RWPE2 (cell line): Measurements from ENCODE around the gene PIP5K1A.

Experiments
- ATAC-seq: fragments of 200-7000 bp; cut with Tn5 transposase; 3 replicates; pipeline ENCODE4 v1.9.1; 2021; ENCODE audit warnings: low read depth
- DNase-seq: peaks from one replicate; pipeline ENCODE4 v3.0.0-alpha.2; 2020; ENCODE audit warnings: low spot score
- H3K27ac ChIP-seq: fragments of 450-650 bp; 2 replicates; pipeline ENCODE4 v1.5.1; 2017; ENCODE audit warnings: mild to moderate bottlenecking; ENCODE audit not compliant: poor library complexity, severe bottlenecking
- H3K27me3 ChIP-seq: fragments of 250-450 bp; sonication (Bioruptor Pico); 2 replicates; pipeline ENCODE4 v1.5.1; 2021; ENCODE audit warnings: mild to moderate bottlenecking, moderate library complexity; ENCODE audit not compliant: insufficient read depth, poor library complexity, severe bottlenecking
- H3K36me3 ChIP-seq: fragments of 250-450 bp; sonication (Bioruptor Pico); 2 replicates; pipeline ENCODE4 v1.5.1; 2020; ENCODE audit warnings: low read depth, mild to moderate bottlenecking, moderate library complexity
- H3K4me1 ChIP-seq: fragments of 250-450 bp; sonication (Bioruptor Pico); 2 replicates; pipeline ENCODE4 v1.5.1; 2021; ENCODE audit warnings: mild to moderate bottlenecking, moderate library complexity; ENCODE audit not compliant: insufficient read depth, poor library complexity, severe bottlenecking
- H3K4me3 ChIP-seq: fragments of 250-450 bp; sonication (Bioruptor Pico); 2 replicates; pipeline ENCODE4 v1.5.1; 2021; ENCODE audit warnings: mild to moderate bottlenecking, moderate library complexity; ENCODE audit not compliant: severe bottlenecking
- H3K9me3 ChIP-seq: fragments of 250-450 bp; sonication (Bioruptor Pico); 2 replicates; pipeline ENCODE4 v1.5.1; 2021; ENCODE audit warnings: mild to moderate bottlenecking, moderate library complexity; ENCODE audit not compliant: severe bottlenecking
- CTCF ChIP-seq: fragments of 450-650 bp; IDR thresholded peaks from one replicate; pipeline ENCODE4 v1.5.1; 2017; ENCODE audit warnings: mild to moderate bottlenecking, moderate library complexity; ENCODE audit not compliant: poor library complexity, severe bottlenecking

Gene PIP5K1A

GRCh38 chr1:151251656-151252470 lies 53.5 kb downstream of the PIP5K1A start:
- DNase-seq = no peak
- Histone ChIP-seq H3K36me3 (peaks cover 30% of the 10 kb centered on the region), H3K4me3 (no peak overlapping the region), H3K9me3 (no peaks in the 10 kb centered on the region), H3K4me1 (no peaks in the 10 kb centered on the region), H3K27ac (no peak overlapping the region), H3K27me3 (no peaks in the 10 kb centered on the region)
- ATAC-seq = peak; percentile 51
- TF ChIP-seq CTCF = peak; percentile 92

GRCh38 chr1:151254217-151255213 lies 56.2 kb downstream of the PIP5K1A start, which contains the start of gene PSMD4:
TSS of gene PSMD4 (plus strand) at chr1:151254734. CDS start at chr1:151254783, 49 bp downstream.
- H3K4me1 ChIP-seq = peaks cover 7% of the 10 kb centered on the region
- peak; percentile 94 for DNase-seq
- no peak for TF ChIP-seq CTCF
- no peaks in the 10 kb centered on the region for H3K27me3 ChIP-seq
- H3K36me3 ChIP-seq = peaks cover 12% of the 10 kb centered on the region
- H3K27ac ChIP-seq = peak within 1 kb of the TSS; percentile 55
- peak; percentile 92 for ATAC-seq
- H3K4me3 ChIP-seq = peak within 1 kb of the TSS; percentile 96
- no peaks in the 10 kb centered on the region for H3K9me3 ChIP-seq

- Histone ChIP-seq H3K4me1 (peaks cover 8% of the 10 kb centered on the region), H3K27ac (peak overlapping the region; percentile 55), H3K4me3 (peak overlapping the region; percentile 96), H3K9me3 (no peaks in the 10 kb centered on the region), H3K27me3 (no peaks in the 10 kb centered on the region), H3K36me3 (peaks cover 15% of the 10 kb centered on the region; the same call in 1 of the 2 replicates)
- DNase-seq (no peak), ATAC-seq (no peak)
- TF ChIP-seq CTCF = no peak
Measured at GRCh38 chr1:151255381-151255780, 57.0 kb downstream of the PIP5K1A start.

GRCh38 chr1:151259351-151259750 lies 61.0 kb downstream of the PIP5K1A start:
- H3K27ac ChIP-seq = no peak overlapping the region
- no peak for TF ChIP-seq CTCF
- no peak for ATAC-seq

More at GRCh38 chr1:151259351-151259750, 61.0 kb downstream of the PIP5K1A start:
- Histone ChIP-seq H3K36me3 (peaks cover 44% of the 10 kb centered on the region), H3K9me3 (no peaks in the 10 kb centered on the region), H3K27me3 (no peaks in the 10 kb centered on the region), H3K4me3 (no peak overlapping the region), H3K4me1 (peaks cover 8% of the 10 kb centered on the region)
- DNase-seq = no peak
